T1000 (cell line): ENCODE data around the gene TRPM4.
"Not testable (repeated sequence)": the region's sequence is repeated elsewhere in the genome, so short reads cannot be mapped to it uniquely, and the experiment has no call there.

Experiments used
- DNase-seq: peaks from one replicate; lab custom pipeline; 2025; ENCODE audit warnings: mixed read lengths; lab: John Stamatoyannopoulos, UW

The TRPM4 gene

DNA sequence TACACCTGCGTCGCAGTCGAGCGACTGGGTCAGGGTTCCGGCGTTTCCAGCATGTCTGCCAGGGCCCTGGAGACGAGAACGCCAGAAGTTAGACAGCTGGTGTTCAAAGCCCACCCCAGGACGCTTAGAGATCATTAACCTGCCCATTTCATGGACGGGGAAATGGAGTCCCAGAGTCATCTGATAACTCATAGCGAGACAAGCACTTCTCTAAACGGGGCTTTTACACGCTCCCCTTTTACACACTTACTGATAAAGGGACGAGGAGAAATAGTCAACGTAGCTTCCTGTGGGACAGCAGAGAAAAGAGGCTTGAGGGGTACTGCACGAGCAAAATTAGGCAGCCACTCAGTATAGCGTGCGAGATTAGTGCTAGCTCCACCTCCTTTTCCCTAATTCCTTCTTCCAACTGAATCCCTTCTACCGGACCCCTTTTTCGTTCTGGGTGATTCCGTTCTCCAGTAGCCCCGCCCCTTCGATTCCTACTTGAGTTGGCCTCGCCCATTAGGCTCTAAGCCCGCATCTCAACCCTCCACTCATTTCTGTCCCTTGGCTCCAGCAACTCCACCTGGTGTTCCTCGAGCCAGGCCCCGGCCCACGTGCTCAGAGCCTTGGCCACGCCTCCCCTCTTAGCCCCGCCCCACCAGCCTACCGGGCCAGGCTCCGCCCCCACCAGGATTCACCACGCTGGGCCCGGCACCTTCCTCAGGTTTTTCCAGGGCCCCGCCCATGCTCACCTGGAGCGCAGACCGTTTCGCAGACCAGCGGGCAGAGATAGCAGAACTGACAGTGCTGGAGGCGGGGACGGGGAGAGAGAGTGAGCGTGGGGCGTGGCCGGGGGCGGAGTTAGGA, 6.1 kb upstream of the TRPM4 start:
- DNase-seq, result no peak

DNA sequence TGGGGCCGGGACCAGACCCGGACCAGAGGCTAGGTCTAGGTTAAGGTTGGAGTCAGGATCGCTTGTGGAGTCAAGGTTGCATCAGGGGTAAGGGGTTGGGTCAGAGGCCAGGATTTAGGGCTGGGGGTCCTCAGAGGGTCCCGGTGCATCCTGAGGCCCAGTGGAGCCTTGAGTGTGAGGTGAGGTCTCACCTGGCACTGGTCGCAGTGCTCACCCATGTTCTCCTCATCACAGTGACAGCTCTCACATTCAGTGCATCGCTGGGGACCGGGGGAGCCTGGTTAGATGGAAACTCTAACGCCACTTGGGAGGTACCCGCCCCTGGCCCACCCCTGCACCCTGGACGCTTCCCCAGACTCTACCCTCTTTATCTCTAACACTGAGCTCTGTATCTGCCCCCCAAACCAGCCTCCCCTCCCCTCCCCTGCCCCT, 5.5 kb upstream of the TRPM4 start:
- no peak for DNase-seq

DNA sequence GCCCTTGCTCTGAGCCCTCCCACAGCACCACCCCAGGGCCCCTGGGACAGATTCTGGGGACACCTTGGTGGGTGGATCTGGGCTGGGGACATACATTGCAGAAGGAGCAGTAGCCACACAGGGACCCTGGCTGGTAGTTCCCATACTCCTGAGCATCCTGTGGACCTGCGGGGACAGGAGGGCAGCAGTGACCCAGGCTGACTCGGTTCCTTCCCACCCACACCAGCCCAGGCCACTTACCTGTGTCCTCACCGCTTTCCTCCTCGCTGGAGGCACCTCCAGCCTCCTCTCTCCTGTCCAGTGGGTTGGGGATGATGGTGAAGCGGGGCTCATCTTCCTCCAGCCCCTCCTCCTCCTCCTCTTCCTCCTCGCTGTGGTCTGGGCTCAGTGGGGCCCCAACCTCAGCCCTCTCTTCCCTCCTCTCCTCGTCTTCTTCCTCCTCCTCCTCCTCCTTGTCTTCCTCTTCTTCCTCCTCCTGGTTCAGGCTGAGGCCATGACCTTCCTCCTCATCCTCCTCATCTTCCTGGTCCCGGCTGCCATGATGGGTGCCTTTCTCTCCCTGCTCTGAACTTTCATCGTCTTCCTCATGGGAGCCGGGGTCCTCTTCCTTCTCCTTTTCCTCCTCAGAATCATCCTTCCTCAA, 4.3 kb upstream of the TRPM4 start:
- DNase-seq, result no peak

DNA sequence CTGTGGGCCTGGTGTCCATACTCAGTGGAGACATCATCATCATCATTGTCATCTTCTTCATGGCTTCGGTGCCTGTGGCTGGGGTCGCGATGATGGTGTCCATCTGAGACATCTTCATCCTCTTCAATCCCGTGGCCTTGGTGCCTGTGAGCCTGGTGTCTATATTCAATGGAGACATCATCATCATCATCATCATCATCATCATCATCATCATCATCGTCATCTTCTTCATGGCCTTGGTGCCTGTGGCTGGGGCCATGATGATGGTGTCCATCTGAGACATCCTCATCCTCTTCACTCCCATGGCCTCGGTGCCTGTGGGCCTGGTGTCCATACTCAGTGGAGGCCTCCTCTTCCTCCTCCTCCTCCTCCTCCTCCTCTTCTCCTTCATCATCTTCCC, 3.3 kb upstream of the TRPM4 start:
- no peak for DNase-seq

GRCh38 chr19:49155005-49155819, 2.4 kb upstream of the TRPM4 start, which contains the start of gene HRC:
TSS of gene HRC (minus strand) at chr19:49155396. CDS start at chr19:49155237, 159 bp downstream.
- no peak for DNase-seq

DNA sequence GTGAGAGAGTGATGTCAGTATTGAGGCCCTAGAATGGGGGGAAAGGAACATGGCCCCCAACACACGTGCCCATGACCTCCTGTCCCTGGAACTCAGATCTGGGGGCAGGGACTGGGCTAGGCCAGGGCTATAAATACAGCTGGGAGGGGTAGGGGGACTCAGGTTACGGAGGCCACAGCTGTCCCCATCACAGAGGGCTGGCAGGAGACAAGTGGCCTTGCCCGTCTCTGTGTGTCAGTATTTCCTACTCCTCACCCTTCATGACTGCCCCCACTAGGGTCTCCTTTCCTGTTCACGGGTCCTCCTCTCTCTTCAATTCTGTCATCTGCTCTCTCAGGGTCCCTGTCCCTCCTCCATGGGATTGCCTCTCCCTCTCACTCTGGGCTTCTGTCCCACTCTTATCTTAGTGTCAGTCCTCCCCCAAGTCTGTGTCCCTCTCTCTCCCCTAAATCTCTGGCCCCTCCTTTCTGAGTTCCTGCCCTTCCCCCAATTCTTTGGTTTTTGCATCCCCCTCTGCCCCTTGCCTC, 1.7 kb upstream of the TRPM4 start:
- DNase-seq, result no peak

- DNase-seq, result no peak
Measured at GRCh38 chr19:49160450-49161189, 3.0 kb downstream of the TRPM4 start.

DNA sequence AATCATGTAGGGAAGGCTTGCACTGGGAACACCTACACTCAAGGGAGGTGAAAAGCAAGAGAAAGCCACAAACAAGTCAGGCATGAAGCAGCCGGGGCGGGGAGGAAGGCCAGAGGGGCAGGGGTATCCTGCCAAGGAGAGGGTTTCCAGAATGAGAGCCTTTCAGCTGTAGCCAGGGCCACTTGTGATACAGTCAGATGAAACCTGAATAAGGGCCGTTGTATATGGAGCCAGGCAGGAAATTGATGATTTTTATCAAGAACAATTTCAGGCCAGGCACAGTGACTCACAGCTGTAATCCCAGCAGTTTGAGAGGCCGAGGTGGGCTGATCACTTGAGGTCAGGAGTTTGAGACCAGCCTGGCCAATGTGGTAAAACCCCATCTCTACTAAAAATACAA, 4.4 kb downstream of the TRPM4 start:
- no peak for DNase-seq

- DNase-seq, result no peak
Measured at GRCh38 chr19:49165111-49165750, 7.6 kb downstream of the TRPM4 start.

DNA sequence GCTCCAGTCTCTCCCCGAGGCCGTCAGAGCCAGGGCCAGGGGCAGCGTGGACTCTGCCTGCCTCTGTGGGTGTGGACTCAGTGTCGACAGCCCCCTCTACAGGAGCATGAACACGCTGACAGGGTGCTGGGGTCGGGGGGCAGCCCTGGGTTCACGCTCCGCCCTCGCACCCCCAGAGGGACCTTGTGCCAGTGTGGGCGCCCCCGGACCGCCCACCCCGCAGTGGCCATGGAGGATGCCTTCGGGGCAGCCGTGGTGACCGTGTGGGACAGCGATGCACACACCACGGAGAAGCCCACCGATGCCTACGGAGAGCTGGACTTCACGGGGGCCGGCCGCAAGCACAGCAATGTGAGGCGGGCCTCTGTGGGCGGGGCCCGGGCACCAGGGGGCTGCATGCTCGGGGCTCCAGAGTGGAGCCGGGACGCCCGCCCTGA, 8.3 kb downstream of the TRPM4 start:
- DNase-seq, result no peak

- DNase-seq, result no peak
Measured at GRCh38 chr19:49167857-49168409, 10.3 kb downstream of the TRPM4 start.

- no peak for DNase-seq
Measured at GRCh38 chr19:49168421-49168820, 10.8 kb downstream of the TRPM4 start.

DNA sequence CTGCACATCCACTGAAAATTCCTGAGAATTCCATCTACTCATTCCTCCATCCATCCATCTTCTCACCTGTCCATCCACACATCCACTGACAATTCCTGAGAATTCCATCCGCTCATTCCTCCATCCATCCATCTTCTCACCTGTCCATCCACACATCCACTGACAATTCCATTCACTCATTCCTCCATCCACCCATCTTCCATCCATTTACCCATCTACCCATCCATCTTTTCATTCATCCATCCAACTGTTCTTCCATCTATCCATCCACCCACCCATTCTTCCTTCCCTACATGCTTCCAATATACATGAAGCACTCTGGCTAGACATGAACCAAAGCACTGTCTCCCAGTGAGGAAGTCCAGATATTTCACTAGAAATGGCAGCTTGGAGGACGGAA, 15.6 kb downstream of the TRPM4 start:
- DNase-seq, result no peak

DNA sequence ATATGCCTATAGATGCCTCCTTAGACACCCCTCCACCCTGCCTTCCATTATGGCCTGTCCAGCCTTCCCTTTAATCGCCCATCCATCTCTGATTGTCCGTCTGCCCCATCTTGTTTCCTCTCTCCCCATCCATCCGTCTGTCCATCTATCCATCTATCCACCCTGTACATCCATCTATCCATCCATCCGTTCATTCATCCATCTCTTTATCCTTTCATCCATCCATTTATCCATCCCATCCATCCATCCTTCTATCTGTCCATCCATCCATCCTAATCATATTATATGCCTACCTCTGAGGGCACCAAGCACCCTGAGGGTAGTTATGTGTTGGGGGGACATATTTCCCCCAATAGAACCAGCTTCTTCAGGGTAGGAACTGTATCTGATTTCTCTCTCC, 23.1 kb downstream of the TRPM4 start:
- no peak for DNase-seq

GRCh38 chr19:49182010-49182847, 24.6 kb downstream of the TRPM4 start:
- DNase-seq, result not testable (repeated sequence)

DNA sequence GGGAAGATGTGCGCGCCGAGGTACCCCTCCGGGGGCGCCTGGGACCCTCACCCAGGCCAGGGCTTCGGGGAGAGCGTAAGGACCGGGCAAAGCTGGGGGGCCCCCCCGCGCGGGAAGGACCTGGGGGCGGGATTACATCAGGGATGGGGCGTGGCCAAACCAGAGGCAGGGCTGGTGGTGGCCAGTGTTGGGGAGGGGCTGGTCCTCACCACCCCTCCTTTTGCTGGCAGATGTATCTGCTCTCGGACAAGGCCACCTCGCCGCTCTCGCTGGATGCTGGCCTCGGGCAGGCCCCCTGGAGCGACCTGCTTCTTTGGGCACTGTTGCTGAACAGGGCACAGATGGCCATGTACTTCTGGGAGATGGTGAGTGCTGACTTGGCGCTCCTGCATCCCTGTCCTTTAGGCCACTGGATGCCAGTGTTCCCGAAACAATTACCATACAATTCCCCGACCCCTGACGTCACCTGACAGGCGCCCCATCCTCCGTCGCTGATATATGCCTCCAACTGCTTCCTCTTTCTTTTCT, 25.3 kb downstream of the TRPM4 start:
- DNase-seq, result no peak

GRCh38 chr19:49186108-49186507, 28.5 kb downstream of the TRPM4 start:
- DNase-seq, result no peak

GRCh38 chr19:49188626-49189200, 31.1 kb downstream of the TRPM4 start:
- DNase-seq, result no peak

DNA sequence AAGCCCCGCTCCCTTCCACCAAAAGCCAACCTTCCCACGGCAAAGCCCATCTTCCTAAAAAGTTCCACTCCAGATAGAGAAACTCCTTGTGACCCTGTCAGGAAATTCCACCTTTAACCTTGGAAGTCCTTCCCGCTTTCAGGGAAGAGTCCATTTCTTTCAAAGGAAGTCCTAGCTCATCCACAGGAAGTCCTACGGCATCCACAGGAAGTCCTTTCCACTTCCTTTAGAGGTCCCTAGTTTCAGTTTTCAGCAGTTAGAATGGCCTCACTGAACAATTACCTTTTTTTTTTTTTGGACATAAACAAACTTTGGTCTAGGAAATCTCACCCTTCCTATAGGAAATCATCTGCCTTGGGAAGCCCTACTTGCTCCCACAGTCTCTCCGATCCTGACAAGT, 31.7 kb downstream of the TRPM4 start:
- no peak for DNase-seq
